Measurements from ENCODE around the gene C1orf146. TPM values are rescaled to one million over a fixed set of nuclear protein-coding genes. Genes with fewer than 3 reads are reported as not detected.
A peak's percentile ranks its signal among the peaks of the same experiment; 100 is the strongest.

C1orf146 gene
- total and polyA plus RNA-seq, 2 donors = not detected

DNA sequence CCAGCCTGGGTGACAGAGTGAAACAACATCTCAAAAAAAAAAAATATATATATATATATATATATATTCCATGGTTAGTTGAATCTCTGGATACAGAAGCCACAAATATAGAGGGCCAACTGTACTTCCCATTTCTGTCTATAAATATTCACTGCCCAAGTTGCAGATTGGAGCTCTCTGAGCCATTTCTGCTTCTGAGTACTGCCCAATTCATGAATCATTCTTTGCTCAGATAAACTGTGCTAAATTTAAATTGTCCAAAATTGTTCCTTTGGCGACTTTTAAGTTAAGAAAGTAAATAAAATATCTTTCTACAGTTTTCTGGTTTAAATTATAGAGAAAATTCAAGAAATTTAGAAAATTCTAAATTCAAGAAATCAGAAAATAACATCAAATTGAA, 23.2 kb upstream of the C1orf146 start:
- Histone ChIP-seq H3K27ac (ENCODE audit: low read depth in 1 of 2, low read length in 1 of 2) (no peak overlapping the region), H3K9me3 (ENCODE audit: control insufficient read depth in 2 of 2, insufficient read depth in 1 of 2, low read length in 1 of 2) (no peaks in the 10 kb centered on the region), H3K27me3 (ENCODE audit: control insufficient read depth in 2 of 2, insufficient read depth in 1 of 2, low read length in 1 of 2) (no peaks in the 10 kb centered on the region), H3K4me1 (ENCODE audit: control insufficient read depth in 2 of 2, insufficient read depth in 2 of 2, low read length in 2 of 2) (no peaks in the 10 kb centered on the region), H3K36me3 (ENCODE audit: control insufficient read depth in 2 of 2, insufficient read depth in 2 of 2, low read length in 1 of 2) (no peaks in the 10 kb centered on the region), H3K4me3 (ENCODE audit: low read length in 2 of 2) (no peak overlapping the region)
- WGBS = 96% methylated on average over 1 of the region's 1 CpG
- DNase-seq (ENCODE audit: low read depth in 6 of 9, low spot score in 9 of 9) = no peak

GRCh38 chr1:92201973-92202372, 15.7 kb upstream of the C1orf146 start:
- H3K4me1 ChIP-seq (ENCODE audit: control insufficient read depth in 2 of 2, insufficient read depth in 2 of 2, low read length in 2 of 2) = no peaks in the 10 kb centered on the region
- no peaks in the 10 kb centered on the region for H3K27me3 ChIP-seq (ENCODE audit: control insufficient read depth in 2 of 2, insufficient read depth in 1 of 2, low read length in 1 of 2)
- peak in 6 of 9 donors; percentile 6 to 44 (median 16) for DNase-seq (ENCODE audit: low read depth in 6 of 9, low spot score in 9 of 9)
- 82% methylated on average over 5 of the region's 5 CpGs for WGBS
- H3K27ac ChIP-seq (ENCODE audit: low read depth in 1 of 2, low read length in 1 of 2) = no peak overlapping the region
- H3K9me3 ChIP-seq (ENCODE audit: control insufficient read depth in 2 of 2, insufficient read depth in 1 of 2, low read length in 1 of 2) = peaks cover 0 to 1% of the 10 kb centered on the region in 2 donors
- H3K4me3 ChIP-seq (ENCODE audit: low read length in 2 of 2) = no peak overlapping the region
- H3K36me3 ChIP-seq (ENCODE audit: control insufficient read depth in 2 of 2, insufficient read depth in 2 of 2, low read length in 1 of 2) = no peaks in the 10 kb centered on the region

DNA sequence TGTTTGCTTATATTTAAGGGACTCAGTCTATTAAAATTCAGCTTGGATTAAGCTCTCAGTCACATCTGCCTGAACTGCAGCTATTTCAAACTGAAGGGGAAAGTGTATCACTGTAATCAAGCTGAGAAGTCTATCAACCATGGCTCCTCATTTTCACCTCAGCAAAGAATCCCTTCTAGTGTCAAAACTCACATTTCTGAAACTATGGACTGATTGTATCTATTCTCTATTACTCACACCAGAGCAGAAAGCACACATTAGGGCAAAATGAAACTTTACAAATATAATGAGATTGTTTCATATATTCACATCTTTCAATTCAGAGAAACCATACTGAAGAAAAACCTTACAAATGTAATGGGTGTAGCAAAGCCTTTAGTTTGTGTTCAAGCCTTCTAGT, 14.6 kb upstream of the C1orf146 start:
- H3K9me3 ChIP-seq (ENCODE audit: control insufficient read depth in 2 of 2, insufficient read depth in 1 of 2, low read length in 1 of 2) = peaks cover 0 to 1% of the 10 kb centered on the region in 2 donors
- DNase-seq (ENCODE audit: low read depth in 6 of 9, low spot score in 9 of 9) = no peak
- H3K4me1 ChIP-seq (ENCODE audit: control insufficient read depth in 2 of 2, insufficient read depth in 2 of 2, low read length in 2 of 2) = no peaks in the 10 kb centered on the region
- H3K27me3 ChIP-seq (ENCODE audit: control insufficient read depth in 2 of 2, insufficient read depth in 1 of 2, low read length in 1 of 2) = no peaks in the 10 kb centered on the region
- no peak overlapping the region for H3K27ac ChIP-seq (ENCODE audit: low read depth in 1 of 2, low read length in 1 of 2)
- no peaks in the 10 kb centered on the region for H3K36me3 ChIP-seq (ENCODE audit: control insufficient read depth in 2 of 2, insufficient read depth in 2 of 2, low read length in 1 of 2)
- H3K4me3 ChIP-seq (ENCODE audit: low read length in 2 of 2) = no peak overlapping the region

DNA sequence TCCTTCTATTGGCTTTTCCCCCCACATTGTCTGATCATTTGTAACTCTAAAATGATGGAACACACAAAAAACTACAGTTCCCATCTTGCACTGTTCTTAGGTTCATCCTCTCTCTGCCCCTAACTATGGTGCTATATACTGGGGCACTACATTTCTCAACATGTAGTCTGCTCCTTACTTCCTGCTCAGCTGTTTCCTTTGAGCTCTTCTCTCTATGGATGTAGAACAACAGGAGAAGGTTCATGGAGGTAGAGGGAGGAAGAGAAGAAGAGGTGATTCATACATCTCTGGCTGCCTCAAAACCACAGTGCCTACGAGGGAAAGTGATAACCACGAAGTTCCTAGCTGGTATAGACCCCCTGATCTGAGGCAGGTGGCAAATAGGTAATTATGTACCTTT, 7.0 kb upstream of the C1orf146 start:
- no peaks in the 10 kb centered on the region for H3K36me3 ChIP-seq (ENCODE audit: control insufficient read depth in 2 of 2, insufficient read depth in 2 of 2, low read length in 1 of 2)
- 2% methylated on average over 2 of the region's 2 CpGs for WGBS
- H3K9me3 ChIP-seq (ENCODE audit: control insufficient read depth in 2 of 2, insufficient read depth in 1 of 2, low read length in 1 of 2) = peaks cover 0 to 1% of the 10 kb centered on the region in 2 donors
- no peaks in the 10 kb centered on the region for H3K27me3 ChIP-seq (ENCODE audit: control insufficient read depth in 2 of 2, insufficient read depth in 1 of 2, low read length in 1 of 2)
- DNase-seq (ENCODE audit: low read depth in 6 of 9, low spot score in 9 of 9) = peak in 1 of 9 donors; percentile 7
- no peaks in the 10 kb centered on the region for H3K4me1 ChIP-seq (ENCODE audit: control insufficient read depth in 2 of 2, insufficient read depth in 2 of 2, low read length in 2 of 2)
- H3K4me3 ChIP-seq (ENCODE audit: low read length in 2 of 2) = no peak overlapping the region
- H3K27ac ChIP-seq (ENCODE audit: low read depth in 1 of 2, low read length in 1 of 2) = no peak overlapping the region

DNA sequence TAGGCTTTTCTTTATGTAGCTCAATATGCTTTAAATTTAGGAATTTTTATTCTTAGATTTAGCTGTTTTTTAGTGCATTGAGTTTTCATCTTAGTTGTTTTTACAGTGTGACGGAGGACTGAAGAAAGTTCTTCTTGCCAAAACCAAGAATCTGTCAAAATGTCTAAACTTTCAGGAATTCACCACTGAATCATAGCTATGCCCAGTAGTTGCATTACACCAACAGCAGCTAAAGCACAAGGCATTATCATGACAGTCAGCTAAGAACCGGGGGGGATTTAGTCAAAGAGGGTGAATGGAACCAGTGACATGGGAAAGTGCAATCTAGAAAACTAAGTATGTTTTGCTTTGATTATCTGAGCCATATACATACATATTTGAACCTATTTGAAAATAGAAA, 6.5 kb upstream of the C1orf146 start:
- Histone ChIP-seq H3K27ac (ENCODE audit: low read depth in 1 of 2, low read length in 1 of 2) (no peak overlapping the region), H3K4me3 (ENCODE audit: low read length in 2 of 2) (no peak overlapping the region), H3K27me3 (ENCODE audit: control insufficient read depth in 2 of 2, insufficient read depth in 1 of 2, low read length in 1 of 2) (no peaks in the 10 kb centered on the region), H3K36me3 (ENCODE audit: control insufficient read depth in 2 of 2, insufficient read depth in 2 of 2, low read length in 1 of 2) (no peaks in the 10 kb centered on the region), H3K4me1 (ENCODE audit: control insufficient read depth in 2 of 2, insufficient read depth in 2 of 2, low read length in 2 of 2) (no peaks in the 10 kb centered on the region), H3K9me3 (ENCODE audit: control insufficient read depth in 2 of 2, insufficient read depth in 1 of 2, low read length in 1 of 2) (peaks cover 0 to 1% of the 10 kb centered on the region in 2 donors)
- WGBS = 96% methylated on average over 2 of the region's 2 CpGs
- DNase-seq (ENCODE audit: low read depth in 6 of 9, low spot score in 9 of 9) = no peak

GRCh38 chr1:92218559-92218958, 844 bp downstream of the C1orf146 start:
- Histone ChIP-seq H3K27me3 (ENCODE audit: control insufficient read depth in 2 of 2, insufficient read depth in 1 of 2, low read length in 1 of 2) (no peaks in the 10 kb centered on the region), H3K36me3 (ENCODE audit: control insufficient read depth in 2 of 2, insufficient read depth in 2 of 2, low read length in 1 of 2) (no peaks in the 10 kb centered on the region), H3K27ac (ENCODE audit: low read depth in 1 of 2, low read length in 1 of 2) (no peak overlapping the region), H3K4me1 (ENCODE audit: control insufficient read depth in 2 of 2, insufficient read depth in 2 of 2, low read length in 2 of 2) (no peaks in the 10 kb centered on the region), H3K4me3 (ENCODE audit: low read length in 2 of 2) (no peak overlapping the region), H3K9me3 (ENCODE audit: control insufficient read depth in 2 of 2, insufficient read depth in 1 of 2, low read length in 1 of 2) (no peaks in the 10 kb centered on the region)
- DNase-seq (ENCODE audit: low read depth in 6 of 9, low spot score in 9 of 9) = no peak
- 93% methylated on average over 14 of the region's 14 CpGs for WGBS

DNA sequence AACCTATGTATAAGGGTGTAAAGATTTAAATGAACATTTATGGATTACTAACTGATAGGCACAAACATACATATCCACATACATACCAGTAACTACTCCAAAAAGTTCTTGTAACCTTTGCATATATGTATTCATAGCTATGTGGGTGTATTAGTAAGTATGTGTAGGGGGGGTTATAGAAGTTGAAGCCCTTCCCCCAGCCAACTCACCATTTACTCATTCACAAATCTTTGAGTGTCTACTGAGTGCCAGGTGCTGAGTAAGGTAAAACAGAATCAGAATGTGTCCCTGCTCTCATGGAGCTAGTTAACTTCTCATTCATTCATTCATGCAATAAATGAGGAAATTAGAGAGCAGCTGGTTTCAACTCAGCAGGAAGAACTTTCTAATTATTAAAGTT, 1.3 kb downstream of the C1orf146 start:
- H3K9me3 ChIP-seq (ENCODE audit: control insufficient read depth in 2 of 2, insufficient read depth in 1 of 2, low read length in 1 of 2) = no peaks in the 10 kb centered on the region
- H3K36me3 ChIP-seq (ENCODE audit: control insufficient read depth in 2 of 2, insufficient read depth in 2 of 2, low read length in 1 of 2) = no peaks in the 10 kb centered on the region
- DNase-seq (ENCODE audit: low read depth in 6 of 9, low spot score in 9 of 9) = no peak
- H3K4me3 ChIP-seq (ENCODE audit: low read length in 2 of 2) = no peak overlapping the region
- H3K27ac ChIP-seq (ENCODE audit: low read depth in 1 of 2, low read length in 1 of 2) = no peak overlapping the region
- H3K27me3 ChIP-seq (ENCODE audit: control insufficient read depth in 2 of 2, insufficient read depth in 1 of 2, low read length in 1 of 2) = no peaks in the 10 kb centered on the region
- no peaks in the 10 kb centered on the region for H3K4me1 ChIP-seq (ENCODE audit: control insufficient read depth in 2 of 2, insufficient read depth in 2 of 2, low read length in 2 of 2)

DNA sequence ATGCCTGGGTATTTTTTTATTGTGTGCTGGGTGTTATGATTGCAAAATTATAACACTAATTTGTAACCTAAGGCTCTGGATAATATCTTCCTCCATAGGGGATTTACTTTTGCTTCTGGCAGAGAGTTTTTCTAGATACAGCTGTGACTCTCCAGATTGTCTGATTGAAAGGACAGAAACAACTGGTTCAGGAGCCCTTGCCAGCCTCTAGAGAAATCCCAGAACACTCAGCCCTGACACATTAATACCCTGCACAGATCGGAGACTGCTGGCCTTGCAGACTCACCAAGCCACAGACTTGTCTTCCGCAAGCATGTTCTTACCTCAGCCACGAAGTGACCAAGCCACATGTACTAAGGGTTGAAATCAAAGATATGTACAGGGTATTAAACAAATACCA, 10.7 kb downstream of the C1orf146 start:
- 95% methylated on average over 3 of the region's 3 CpGs for WGBS
- Histone ChIP-seq H3K4me1 (ENCODE audit: control insufficient read depth in 2 of 2, insufficient read depth in 2 of 2, low read length in 2 of 2) (no peaks in the 10 kb centered on the region), H3K27me3 (ENCODE audit: control insufficient read depth in 2 of 2, insufficient read depth in 1 of 2, low read length in 1 of 2) (no peaks in the 10 kb centered on the region), H3K9me3 (ENCODE audit: control insufficient read depth in 2 of 2, insufficient read depth in 1 of 2, low read length in 1 of 2) (no peaks in the 10 kb centered on the region), H3K27ac (ENCODE audit: low read depth in 1 of 2, low read length in 1 of 2) (no peak overlapping the region), H3K36me3 (ENCODE audit: control insufficient read depth in 2 of 2, insufficient read depth in 2 of 2, low read length in 1 of 2) (no peaks in the 10 kb centered on the region), H3K4me3 (ENCODE audit: low read length in 2 of 2) (no peak overlapping the region)
- no peak for DNase-seq (ENCODE audit: low read depth in 6 of 9, low spot score in 9 of 9)

GRCh38 chr1:92230736-92231135, 13.0 kb downstream of the C1orf146 start:
- 97% methylated on average over 1 of the region's 1 CpG for WGBS
- H3K9me3 ChIP-seq (ENCODE audit: control insufficient read depth in 2 of 2, insufficient read depth in 1 of 2, low read length in 1 of 2) = no peaks in the 10 kb centered on the region
- no peak for DNase-seq (ENCODE audit: low read depth in 6 of 9, low spot score in 9 of 9)
- no peak overlapping the region for H3K27ac ChIP-seq (ENCODE audit: low read depth in 1 of 2, low read length in 1 of 2)
- H3K36me3 ChIP-seq (ENCODE audit: control insufficient read depth in 2 of 2, insufficient read depth in 2 of 2, low read length in 1 of 2) = no peaks in the 10 kb centered on the region
- H3K27me3 ChIP-seq (ENCODE audit: control insufficient read depth in 2 of 2, insufficient read depth in 1 of 2, low read length in 1 of 2) = no peaks in the 10 kb centered on the region
- H3K4me1 ChIP-seq (ENCODE audit: control insufficient read depth in 2 of 2, insufficient read depth in 2 of 2, low read length in 2 of 2) = no peaks in the 10 kb centered on the region
- H3K4me3 ChIP-seq (ENCODE audit: low read length in 2 of 2) = no peak overlapping the region

DNA sequence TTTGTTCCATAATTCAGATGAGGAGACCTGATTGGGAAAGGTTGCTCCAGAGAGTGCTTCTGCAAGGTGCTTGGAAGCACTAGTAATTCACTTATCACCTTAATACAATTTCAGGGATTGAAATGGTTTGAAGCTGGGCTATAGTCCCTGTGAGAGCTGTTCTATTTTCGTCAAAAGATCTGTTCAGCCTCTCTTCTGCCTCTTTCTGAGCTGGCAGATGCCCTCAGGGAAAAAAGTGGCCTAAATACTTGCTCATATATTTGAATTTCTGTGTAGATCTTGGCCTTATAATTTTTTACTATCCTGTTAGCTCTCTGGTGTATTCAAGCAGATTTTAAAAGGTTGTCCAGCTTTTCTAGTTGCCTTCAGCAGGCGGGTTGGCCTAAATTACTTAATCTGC, 22.3 kb downstream of the C1orf146 start:
- Histone ChIP-seq H3K4me3 (ENCODE audit: low read length in 2 of 2) (no peak overlapping the region), H3K27me3 (ENCODE audit: control insufficient read depth in 2 of 2, insufficient read depth in 1 of 2, low read length in 1 of 2) (no peaks in the 10 kb centered on the region), H3K36me3 (ENCODE audit: control insufficient read depth in 2 of 2, insufficient read depth in 2 of 2, low read length in 1 of 2) (no peaks in the 10 kb centered on the region), H3K27ac (ENCODE audit: low read depth in 1 of 2, low read length in 1 of 2) (no peak overlapping the region), H3K4me1 (ENCODE audit: control insufficient read depth in 2 of 2, insufficient read depth in 2 of 2, low read length in 2 of 2) (no peaks in the 10 kb centered on the region), H3K9me3 (ENCODE audit: control insufficient read depth in 2 of 2, insufficient read depth in 1 of 2, low read length in 1 of 2) (no peaks in the 10 kb centered on the region)
- no peak for DNase-seq (ENCODE audit: low read depth in 6 of 9, low spot score in 9 of 9)
- WGBS = 96% methylated on average over 2 of the region's 2 CpGs
